Astrocyte (in vitro differentiated cells and primary cell): ENCODE results near the gene TIGAR. TPM values are rescaled to one million over a fixed set of nuclear protein-coding genes. Genes with fewer than 3 reads are reported as not detected.

Experiments
- DNase-seq: peaks from one replicate; pipeline ENCODE4 v3.0.0-alpha.2; 2010; ENCODE audit warnings: low read depth
- FAIRE-seq: peaks from 2 replicates; lab custom pipeline; 2011; peaks lifted over from hg19 to GRCh38; lab: Jason Lieb, UNC
- H2AFZ ChIP-seq: 2 replicates; pipeline ENCODE4 v1.6.0; 2012; ENCODE audit warnings: low read depth, low read length, inconsistent platforms
- H3K27ac ChIP-seq: 2 replicates; pipeline ENCODE4 v1.5.1; 2011; ENCODE audit warnings: low read depth, low read length, inconsistent platforms
- H3K27me3 ChIP-seq: 2 replicates; pipeline ENCODE4 v1.6.0; 2011; ENCODE audit warnings: low read length, inconsistent platforms; ENCODE audit not compliant: insufficient read depth
- H3K36me3 ChIP-seq: 2 replicates; pipeline ENCODE4 v1.5.1; 2011; ENCODE audit warnings: low read length, inconsistent platforms; ENCODE audit not compliant: insufficient read depth
- H3K4me1 ChIP-seq: 2 replicates; pipeline ENCODE4 v1.5.1; 2011; ENCODE audit warnings: low read length, inconsistent platforms; ENCODE audit not compliant: insufficient read depth
- H3K4me2 ChIP-seq: 2 replicates; pipeline ENCODE4 v1.6.0; 2012; ENCODE audit warnings: low read length, inconsistent platforms
- H3K4me3 ChIP-seq: 2 replicates; pipeline ENCODE4 v1.5.1; 2011; ENCODE audit warnings: low read depth, mild to moderate bottlenecking, low read length, inconsistent platforms; ENCODE audit not compliant: insufficient read depth
- H3K79me2 ChIP-seq: 2 replicates; pipeline ENCODE4 v1.6.0; 2012; ENCODE audit warnings: mild to moderate bottlenecking, low read length, inconsistent platforms; ENCODE audit not compliant: insufficient read depth
- H3K9ac ChIP-seq: 2 replicates; pipeline ENCODE4 v1.6.0; 2012; ENCODE audit warnings: mild to moderate bottlenecking, low read length, inconsistent platforms
- H3K9me3 ChIP-seq: 2 replicates; pipeline ENCODE4 v1.5.1; 2012; ENCODE audit warnings: low read depth, mild to moderate bottlenecking, low read length, inconsistent platforms; ENCODE audit not compliant: insufficient read depth
- H4K20me1 ChIP-seq: 2 replicates; pipeline ENCODE4 v1.6.0; 2012; ENCODE audit warnings: low read length, inconsistent platforms; ENCODE audit not compliant: insufficient read depth
- H3K27ac Mint-ChIP-seq: one replicate; pipeline ENCODE4 v1.8.0; 2021; ENCODE audit warnings: mild to moderate bottlenecking, mixed read lengths; ENCODE audit not compliant: unreplicated experiment
- H3K27me3 Mint-ChIP-seq: one replicate; pipeline ENCODE4 v1.8.0; 2021; ENCODE audit warnings: low read depth, mixed read lengths; ENCODE audit not compliant: unreplicated experiment
- H3K36me3 Mint-ChIP-seq: one replicate; pipeline ENCODE4 v1.8.0; 2021; ENCODE audit warnings: low read depth, mixed read lengths; ENCODE audit not compliant: unreplicated experiment
- H3K4me1 Mint-ChIP-seq: one replicate; pipeline ENCODE4 v1.8.0; 2021; ENCODE audit warnings: low read depth, mixed read lengths; ENCODE audit not compliant: unreplicated experiment
- H3K4me3 Mint-ChIP-seq: one replicate; pipeline ENCODE4 v1.8.0; 2021; ENCODE audit warnings: mild to moderate bottlenecking, moderate library complexity, mixed read lengths; ENCODE audit not compliant: unreplicated experiment
- H3K9me3 Mint-ChIP-seq: one replicate; pipeline ENCODE4 v1.8.0; 2021; ENCODE audit warnings: mild to moderate bottlenecking, mixed read lengths; ENCODE audit not compliant: unreplicated experiment
- EZH2 ChIP-seq: IDR thresholded peaks from 2 replicates; pipeline ENCODE4 v1.6.1; 2012; ENCODE audit warnings: mild to moderate bottlenecking, low read length, inconsistent platforms; ENCODE audit not compliant: insufficient read depth
- total RNA-seq: library from RNA; stranded (reverse); gene quantifications from 2 replicates; pipeline ENCODE4 v1.2.1, GENCODE V29; 2021
- TF ChIP-seq, protein P1 (sequence below): IDR thresholded peaks from 2 replicates; pipeline ENCODE4 v1.5.1; 2011; ENCODE audit warnings: low read depth, mild to moderate bottlenecking, inconsistent platforms, low read length, moderate library complexity; ENCODE audit not compliant: insufficient read depth

The TIGAR gene
- total RNA-seq, 1 donor from 2014 or later: 91.7 TPM

DNA sequence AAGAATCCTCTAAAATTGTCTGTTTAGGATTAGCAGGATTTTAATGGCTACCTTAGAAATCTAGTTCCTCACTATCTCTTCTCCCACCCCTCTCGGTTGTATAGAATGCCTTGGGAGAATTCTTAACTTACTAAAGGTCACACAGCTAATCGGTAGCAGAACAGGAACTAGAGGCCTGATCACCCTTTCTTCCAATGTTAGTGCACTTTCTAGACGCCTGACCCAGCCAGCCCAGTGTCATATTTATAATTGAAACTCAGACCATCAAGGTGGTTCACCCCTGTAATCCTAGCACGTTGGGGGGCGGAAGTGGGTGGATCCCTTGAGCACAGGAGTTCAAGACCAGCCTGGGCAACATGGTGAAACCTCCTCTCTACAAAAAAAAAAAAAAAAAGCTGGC is 1.7 kb downstream of the TIGAR start:
- Histone ChIP-seq H3K4me1 (peaks cover 10% of the 10 kb centered on the region), H3K9ac (no peak overlapping the region), H4K20me1 (peaks cover 40% of the 10 kb centered on the region), H3K36me3 (no peaks in the 10 kb centered on the region), H3K9me3 (no peaks in the 10 kb centered on the region), H2AFZ (no peak overlapping the region), H3K4me3 (no peak overlapping the region), H3K27me3 (no peaks in the 10 kb centered on the region), H3K79me2 (peaks cover 61% of the 10 kb centered on the region), H3K4me2 (peak overlapping the region; percentile 93), H3K27ac (no peak overlapping the region)
- no peak for TF ChIP-seq EZH2
- TF ChIP-seq, protein P1, sequence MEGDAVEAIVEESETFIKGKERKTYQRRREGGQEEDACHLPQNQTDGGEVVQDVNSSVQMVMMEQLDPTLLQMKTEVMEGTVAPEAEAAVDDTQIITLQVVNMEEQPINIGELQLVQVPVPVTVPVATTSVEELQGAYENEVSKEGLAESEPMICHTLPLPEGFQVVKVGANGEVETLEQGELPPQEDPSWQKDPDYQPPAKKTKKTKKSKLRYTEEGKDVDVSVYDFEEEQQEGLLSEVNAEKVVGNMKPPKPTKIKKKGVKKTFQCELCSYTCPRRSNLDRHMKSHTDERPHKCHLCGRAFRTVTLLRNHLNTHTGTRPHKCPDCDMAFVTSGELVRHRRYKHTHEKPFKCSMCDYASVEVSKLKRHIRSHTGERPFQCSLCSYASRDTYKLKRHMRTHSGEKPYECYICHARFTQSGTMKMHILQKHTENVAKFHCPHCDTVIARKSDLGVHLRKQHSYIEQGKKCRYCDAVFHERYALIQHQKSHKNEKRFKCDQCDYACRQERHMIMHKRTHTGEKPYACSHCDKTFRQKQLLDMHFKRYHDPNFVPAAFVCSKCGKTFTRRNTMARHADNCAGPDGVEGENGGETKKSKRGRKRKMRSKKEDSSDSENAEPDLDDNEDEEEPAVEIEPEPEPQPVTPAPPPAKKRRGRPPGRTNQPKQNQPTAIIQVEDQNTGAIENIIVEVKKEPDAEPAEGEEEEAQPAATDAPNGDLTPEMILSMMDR: no peak
- H3K4me3 Mint-ChIP-seq: peak overlapping the region; percentile 99
- H3K27me3 Mint-ChIP-seq: no peaks in the 10 kb centered on the region
- no peak for DNase-seq
- no peaks in the 10 kb centered on the region for H3K9me3 Mint-ChIP-seq
- no peak for FAIRE-seq
- peaks cover 10% of the 10 kb centered on the region for H3K36me3 Mint-ChIP-seq
- peak overlapping the region; percentile 24 for H3K27ac Mint-ChIP-seq
- H3K4me1 Mint-ChIP-seq: peaks cover 28% of the 10 kb centered on the region

DNA sequence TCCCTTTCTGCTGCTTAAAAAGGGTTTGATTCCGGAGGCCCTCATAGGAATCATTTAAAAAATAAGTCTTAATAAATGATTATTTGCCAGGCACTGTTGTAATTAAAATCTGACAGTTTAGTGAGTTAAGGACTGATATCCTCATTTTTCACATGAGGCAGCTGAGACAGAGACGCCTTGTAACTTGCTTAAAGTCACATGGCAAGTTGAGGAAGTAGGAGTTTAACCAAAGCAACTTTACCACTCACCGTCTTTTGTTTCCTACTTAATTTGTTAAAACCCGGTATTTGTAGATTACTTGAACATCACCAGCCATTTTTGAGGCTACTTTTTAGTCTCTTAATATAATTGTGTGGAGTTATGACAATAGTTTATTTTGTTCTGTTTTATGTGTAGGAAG is 2.4 kb downstream of the TIGAR start:
- H2AFZ ChIP-seq: no peak overlapping the region
- Mint-ChIP-seq H3K4me1 (peaks cover 22% of the 10 kb centered on the region), H3K27me3 (no peaks in the 10 kb centered on the region), H3K9me3 (no peaks in the 10 kb centered on the region), H3K27ac (peak overlapping the region; percentile 19), H3K36me3 (peaks cover 10% of the 10 kb centered on the region), H3K4me3 (peak overlapping the region; percentile 99)
- TF ChIP-seq EZH2: no peak
- TF ChIP-seq, protein P1: no peak
- DNase-seq (no peak), FAIRE-seq (no peak)
- H3K4me3 ChIP-seq: no peak overlapping the region
- no peaks in the 10 kb centered on the region for H3K36me3 ChIP-seq
- H3K27ac ChIP-seq: no peak overlapping the region
- H3K79me2 ChIP-seq: peaks cover 68% of the 10 kb centered on the region
- H3K9me3 ChIP-seq: no peaks in the 10 kb centered on the region
- H3K4me2 ChIP-seq: peak overlapping the region; percentile 93
- peaks cover 10% of the 10 kb centered on the region for H3K4me1 ChIP-seq
- peaks cover 40% of the 10 kb centered on the region for H4K20me1 ChIP-seq
- H3K9ac ChIP-seq: no peak overlapping the region
- H3K27me3 ChIP-seq: no peaks in the 10 kb centered on the region

DNA sequence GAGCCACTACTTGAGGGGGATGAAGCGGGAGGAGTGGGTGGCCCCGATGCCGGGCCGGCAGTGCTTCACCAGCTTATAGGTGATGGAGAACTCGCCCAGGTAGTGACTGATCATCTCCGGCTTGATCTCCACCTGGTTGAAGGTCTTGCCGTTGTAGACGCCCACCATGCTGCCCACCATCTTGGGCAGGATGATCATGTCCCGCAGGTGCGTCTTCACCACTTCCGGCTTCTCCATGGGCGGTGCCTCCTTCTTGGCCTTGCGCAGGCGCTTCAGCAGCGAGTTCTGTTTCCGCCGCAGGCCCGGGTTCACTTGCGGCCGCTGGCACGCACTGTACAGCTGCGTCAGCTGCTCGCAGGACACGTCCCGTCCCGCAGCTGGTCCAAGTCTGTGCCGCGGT is 3.4 kb downstream of the TIGAR start:
- Histone ChIP-seq H3K9ac (no peak overlapping the region), H3K27ac (no peak overlapping the region), H3K4me1 (peaks cover 10% of the 10 kb centered on the region), H3K4me2 (no peak overlapping the region), H3K9me3 (no peaks in the 10 kb centered on the region), H3K36me3 (no peaks in the 10 kb centered on the region), H3K79me2 (peaks cover 77% of the 10 kb centered on the region), H2AFZ (no peak overlapping the region), H3K4me3 (no peak overlapping the region), H4K20me1 (peaks cover 48% of the 10 kb centered on the region), H3K27me3 (no peaks in the 10 kb centered on the region)
- Mint-ChIP-seq H3K9me3 (no peaks in the 10 kb centered on the region), H3K27me3 (no peaks in the 10 kb centered on the region), H3K4me1 (peaks cover 21% of the 10 kb centered on the region), H3K36me3 (peaks cover 12% of the 10 kb centered on the region), H3K4me3 (peak overlapping the region; percentile 99), H3K27ac (no peak overlapping the region)
- DNase-seq (no peak), FAIRE-seq (no peak)
- TF ChIP-seq, protein P1: no peak
- TF ChIP-seq EZH2: no peak
